Stomach (tissue), 9 donors: ENCODE results near the gene MAP4K5. TPM values are rescaled to one million over a fixed set of nuclear protein-coding genes. Genes with fewer than 3 reads are reported as not detected.
"Not testable (repeated sequence)": the region's sequence is repeated elsewhere in the genome, so short reads cannot be mapped to it uniquely, and the experiment has no call there.

ENCODE experiments used
- DNase-seq, 2 donors: peaks; one replicate each; pipeline versions ENCODE4 v3.0.0 to v3.0.0-alpha.2; 2013 to 2019
- H3K27ac ChIP-seq, 5 donors: fragments of 200-600 bp in 4 of 5; sonication (generic) in 4 of 5; one replicate each; pipeline ENCODE4 v1.5.1; 2013 to 2019; ENCODE audit warnings: mild to moderate bottlenecking in 1 of 5, moderate library complexity in 1 of 5
- H3K27me3 ChIP-seq, 3 donors: fragments of 200-600 bp; sonication (generic); one replicate each; pipeline ENCODE4 v1.5.1; 2017 to 2019; ENCODE audit warnings: mixed run types in 1 of 3
- H3K36me3 ChIP-seq, 4 donors: fragments of 200-600 bp; sonication (generic); 1 replicate in 3 of 4; 2 replicates in 1 of 4; pipeline ENCODE4 v1.5.1; 2016 to 2019
- H3K4me1 ChIP-seq, 4 donors: fragments of 200-600 bp; sonication (generic); one replicate each; pipeline ENCODE4 v1.5.1; 2016 to 2019
- H3K4me3 ChIP-seq, 4 donors: fragments of 200-600 bp; sonication (generic) in 3 of 4; one replicate each; pipeline ENCODE4 v1.5.1; 2016 to 2019; ENCODE audit warnings: mild to moderate bottlenecking in 1 of 4
- H3K9me3 ChIP-seq, 4 donors: fragments of 200-600 bp; sonication (generic); one replicate each; pipeline ENCODE4 v1.5.1; 2016 to 2019
- CTCF ChIP-seq, 7 experiments: fragments of 450-650 bp in 4 of 7; fragments of 200-600 bp in 3 of 7; sonication (generic) in 3 of 7; IDR thresholded peaks; one replicate each; pipeline ENCODE4 v1.5.1; 2016 to 2019; ENCODE audit warnings: antibody characterized with exemption in 7 of 7, control low read depth in 2 of 7, mild to moderate bottlenecking in 1 of 7
- EP300 ChIP-seq: sonication (generic); formaldehyde crosslinking; IDR thresholded peaks from one replicate; pipeline ENCODE4 v1.6.1; 2017; ENCODE audit warnings: antibody characterized with exemption
- POLR2A ChIP-seq, 4 donors: fragments of 450-650 bp; IDR thresholded peaks; one replicate each; pipeline ENCODE4 v1.6.1; 2016; ENCODE audit warnings: antibody characterized with exemption in 4 of 4, control low read depth in 2 of 4, mild to moderate bottlenecking in 1 of 4, moderate library complexity in 1 of 4
- POLR2AphosphoS5 ChIP-seq, 3 donors: sonication (generic); formaldehyde crosslinking; IDR thresholded peaks; one replicate each; pipeline ENCODE4 v1.6.1; 2016; ENCODE audit warnings: antibody characterized with exemption in 3 of 3
- WGBS, 5 donors: extraction: QIAGEN DNeasy Blood & Tissue Kit in 3 of 5; methylation state at CpG; one replicate each; pipeline versions ENCODE4 v1.1.5 to v1.1.7; 2013 to 2018; 5-methylcytosine and 5-hydroxymethylcytosine counted together
- intact Hi-C: fragments of 100-400 bp; cut with DNase I; formaldehyde crosslinking; loops from one replicate; pipeline ENCODE4 v1.15.1; 2023; ENCODE audit warnings: low total_unique reads
- polyA plus RNA-seq, 3 donors: library from polyadenylated mRNA; stranded (reverse); fragments of 200-250 nt; gene quantifications; one replicate each; pipeline ENCODE4 v1.2.3, GENCODE V29; 2013
- total RNA-seq, 5 donors: library from RNA; depleted of rRNA; stranded (reverse); fragments of >200 nt; gene quantifications; one replicate each; pipeline versions ENCODE4 v1.1.0 to v1.2.3, GENCODE V29; 2014 to 2016
- donor health status: healthy with polysubstance abuse.
- donor health status: Bipolar disorder and iron deficiency.
- donor health status: healthy.

Gene MAP4K5
- total and polyA plus RNA-seq, 8 donors = 6.4 to 297 (median 77.3) TPM

- 87 to 93% (median 92%) methylated on average over 4 of the region's 4 CpGs for WGBS, 5 donors
These were observed 19.9 kb downstream of the MAP4K5 start for GRCh38 chr14:50512463-50512862.

GRCh38 chr14:50510157-50510556 is 22.2 kb downstream of the MAP4K5 start:
- 47 to 79% (median 60%) methylated on average over 7 of the region's 7 CpGs for WGBS, 5 donors
- TF ChIP-seq EP300 = no peak
- no peak for TF ChIP-seq POLR2AphosphoS5 (IDR thresholded peaks at IDR 0.05)
- no peak for TF ChIP-seq POLR2A (IDR thresholded peaks at IDR 0.05)
- no peak for TF ChIP-seq CTCF (IDR thresholded peaks at IDR 0.05)
- Histone ChIP-seq H3K9me3 (no peaks in the 10 kb centered on the region), H3K36me3 (no peaks in the 10 kb centered on the region), H3K4me3 (no peak overlapping the region), H3K4me1 (peaks cover 0 to 25% (median 11%) of the 10 kb centered on the region in 4 donors), H3K27ac (no peak overlapping the region), H3K27me3 (no peaks in the 10 kb centered on the region)
- intact Hi-C loops = no loop called here
- no peak for DNase-seq

More at GRCh38 chr14:50512463-50512862, 19.9 kb downstream of the MAP4K5 start:
- H3K27ac ChIP-seq = no peak overlapping the region
- H3K4me3 ChIP-seq = no peak overlapping the region
- no peaks in the 10 kb centered on the region for H3K27me3 ChIP-seq
- no peak for DNase-seq
- no peak for TF ChIP-seq EP300
- TF ChIP-seq POLR2A (IDR thresholded peaks at IDR 0.05) = no peak
- TF ChIP-seq POLR2AphosphoS5 (IDR thresholded peaks at IDR 0.05) = no peak
- no peak for TF ChIP-seq CTCF (IDR thresholded peaks at IDR 0.05)
- peaks cover 0 to 27% (median 15%) of the 10 kb centered on the region in 4 donors for H3K4me1 ChIP-seq
- H3K36me3 ChIP-seq = no peaks in the 10 kb centered on the region
- intact Hi-C loops = no loop called here
- no peaks in the 10 kb centered on the region for H3K9me3 ChIP-seq

- H3K27ac ChIP-seq, DNase-seq, intact Hi-C loops, H3K27me3 ChIP-seq, H3K9me3 ChIP-seq, H3K4me3 ChIP-seq: not testable (repeated sequence)
- 94 to 100% (median 98%) methylated on average over 1 of the region's 1 CpG for WGBS, 5 donors
- peaks cover 0 to 11% (median 7%) of the 10 kb centered on the region in 4 donors for H3K36me3 ChIP-seq
- H3K4me1 ChIP-seq = peaks cover 0 to 20% (median 12%) of the 10 kb centered on the region in 4 donors
These were observed 25.3 kb downstream of the MAP4K5 start for GRCh38 chr14:50507078-50507477.

- WGBS, 5 donors = 83 to 95% (median 94%) methylated on average over 2 of the region's 2 CpGs
- H3K4me3 ChIP-seq = no peak overlapping the region
These were observed 30.7 kb downstream of the MAP4K5 start for GRCh38 chr14:50501642-50502041.

More at GRCh38 chr14:50501642-50502041, 30.7 kb downstream of the MAP4K5 start:
- intact Hi-C loops = no loop called here
- Histone ChIP-seq H3K27me3 (no peaks in the 10 kb centered on the region), H3K36me3 (peaks cover 0 to 22% (median 9%) of the 10 kb centered on the region in 4 donors), H3K9me3 (no peaks in the 10 kb centered on the region), H3K27ac (no peak overlapping the region), H3K4me1 (peaks cover 0 to 16% (median 2%) of the 10 kb centered on the region in 4 donors)
- no peak for TF ChIP-seq CTCF (IDR thresholded peaks at IDR 0.05)
- no peak for TF ChIP-seq POLR2A (IDR thresholded peaks at IDR 0.05)
- TF ChIP-seq POLR2AphosphoS5 (IDR thresholded peaks at IDR 0.05) = no peak
- TF ChIP-seq EP300 = no peak
- no peak for DNase-seq
